Thoracic aorta (tissue), 2 donors: Measurements from ENCODE around the gene UBE2U. TPM values are rescaled to one million over a fixed set of nuclear protein-coding genes. Genes with fewer than 3 reads are reported as not detected.

ENCODE experiments used
- ATAC-seq: fragments of 150-250 bp; one replicate; pipeline ENCODE4 v1.8.0; 2017; ENCODE audit warnings: low read depth; ENCODE audit not compliant: insufficient number of reproducible peaks, low FRiP score
- DNase-seq: peaks from one replicate; pipeline ENCODE4 v3.0.0-alpha.2; 2020; ENCODE audit warnings: low spot score
- H3K27ac ChIP-seq, 2 donors: fragments of 200-600 bp; sonication (generic); 1 replicate in 1 of 2; 2 replicates in 1 of 2; pipeline ENCODE4 v1.5.1; 2016; ENCODE audit warnings: mild to moderate bottlenecking in 2 of 2, moderate library complexity in 2 of 2
- H3K27me3 ChIP-seq: fragments of 200-600 bp; sonication (generic); replicated peaks from 2 replicates; pipeline ENCODE4 v1.6.0; 2016; ENCODE audit warnings: mild to moderate bottlenecking; ENCODE audit not compliant: insufficient read depth
- H3K36me3 ChIP-seq: fragments of 200-600 bp; sonication (generic); one replicate; pipeline ENCODE4 v1.5.1; 2016
- H3K4me1 ChIP-seq, 2 donors: fragments of 200-600 bp; sonication (generic); 1 replicate in 1 of 2; 2 replicates in 1 of 2; pipeline versions ENCODE4 v1.5.1 to v1.6.0; 2016; ENCODE audit warnings: low read depth in 2 of 2, mild to moderate bottlenecking in 1 of 2; ENCODE audit not compliant: control insufficient read depth in 1 of 2
- H3K4me3 ChIP-seq: fragments of 200-600 bp; sonication (generic); 2 replicates; pipeline ENCODE4 v1.5.1; 2016; ENCODE audit warnings: mild to moderate bottlenecking
- H3K9me3 ChIP-seq: fragments of 200-600 bp; sonication (generic); 2 replicates; pipeline ENCODE4 v1.5.1; 2016
- CTCF ChIP-seq: fragments of 200-600 bp; sonication (generic); IDR thresholded peaks from one replicate; pipeline ENCODE4 v1.5.1; 2019; ENCODE audit warnings: antibody characterized with exemption
- total RNA-seq, 2 donors: library from RNA; depleted of rRNA; stranded (reverse); fragments of >200 nt; gene quantifications; one replicate each; pipeline versions ENCODE4 v1.1.0 to v1.2.3, GENCODE V29; 2016

UBE2U gene
- not detected for total RNA-seq

DNA sequence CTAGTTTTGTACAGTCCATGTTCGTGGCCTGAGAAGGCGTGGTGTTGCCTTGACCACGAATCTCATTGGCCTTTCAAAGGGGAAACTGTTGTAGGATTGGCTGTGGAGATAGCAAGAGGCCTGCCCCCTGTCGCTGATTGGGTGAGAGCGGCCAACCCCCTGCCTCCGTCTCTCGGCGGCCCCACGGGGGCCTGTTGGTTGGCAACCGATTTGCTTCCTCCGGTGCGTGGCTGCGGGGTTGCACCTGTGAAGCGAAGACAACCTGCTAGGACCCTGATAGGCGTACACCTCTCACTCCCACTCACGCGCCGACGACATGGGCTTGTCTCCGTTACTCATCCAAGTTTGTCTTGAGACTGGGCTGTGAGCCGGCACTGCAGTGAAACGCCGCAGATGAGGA lies at the start of gene UBE2U:
Gene UBE2U, plus strand, starts transcription at position 204 of the 400 bp plus-strand sequence. CDS start 428 bp downstream, outside the sequence.
- Histone ChIP-seq H3K4me3 (no peak within 1 kb of the TSS), H3K36me3 (no peaks in the 10 kb centered on the region), H3K4me1 (no peaks in the 10 kb centered on the region), H3K27ac (no peak within 1 kb of the TSS), H3K9me3 (no peaks in the 10 kb centered on the region), H3K27me3 (no peaks in the 10 kb centered on the region)
- no peak for TF ChIP-seq CTCF
- no peak for ATAC-seq
- no peak for DNase-seq

GRCh38 chr1:64155278-64155677 lies 48.1 kb upstream of the UBE2U start:
- no peaks in the 10 kb centered on the region for H3K27me3 ChIP-seq
- H3K36me3 ChIP-seq, result peaks cover 3% of the 10 kb centered on the region
- no peak for TF ChIP-seq CTCF
- no peak overlapping the region for H3K27ac ChIP-seq
- no peak overlapping the region for H3K4me3 ChIP-seq
- ATAC-seq, result no peak
- DNase-seq, result no peak
- peaks cover 0 to 2% of the 10 kb centered on the region in 2 donors for H3K4me1 ChIP-seq
- H3K9me3 ChIP-seq, result no peaks in the 10 kb centered on the region

- peaks cover 3% of the 10 kb centered on the region for H3K36me3 ChIP-seq
- no peaks in the 10 kb centered on the region for H3K27me3 ChIP-seq
- no peak overlapping the region for H3K4me3 ChIP-seq
- no peak for ATAC-seq
- peaks cover 19 to 44% of the 10 kb centered on the region in 2 donors for H3K4me1 ChIP-seq
- no peak for TF ChIP-seq CTCF
- no peak for DNase-seq
- H3K9me3 ChIP-seq, result no peaks in the 10 kb centered on the region
- H3K27ac ChIP-seq, result peak overlapping the region; percentile 61 to 74
Observed at GRCh38 chr1:64161357-64161941, 42.0 kb upstream of the UBE2U start.

DNA sequence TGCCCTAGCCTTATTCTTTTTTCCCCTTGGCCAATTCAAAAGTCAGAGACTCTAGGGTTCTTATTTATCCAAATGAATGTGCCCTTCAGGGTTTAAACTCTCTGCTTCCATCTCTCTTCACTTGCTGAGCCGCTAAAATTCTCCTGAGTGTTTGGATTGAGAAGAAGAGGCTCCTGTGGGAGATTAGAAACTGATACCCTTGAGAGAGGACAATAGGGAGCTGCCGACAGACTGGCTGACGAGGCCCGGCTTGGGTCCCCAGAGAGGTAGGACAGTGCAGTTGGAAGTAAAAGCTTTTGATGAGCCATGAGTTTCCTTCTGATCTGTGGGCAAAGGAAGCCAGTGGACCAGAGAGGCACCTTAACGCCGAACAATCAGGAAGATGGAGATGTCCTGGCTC lies 41.3 kb upstream of the UBE2U start:
- Histone ChIP-seq H3K27me3 (no peaks in the 10 kb centered on the region), H3K9me3 (no peaks in the 10 kb centered on the region), H3K36me3 (peaks cover 3% of the 10 kb centered on the region), H3K27ac (peak overlapping the region; percentile 61 to 74), H3K4me3 (no peak overlapping the region), H3K4me1 (peaks cover 19 to 44% of the 10 kb centered on the region in 2 donors)
- DNase-seq (no peak), ATAC-seq (no peak)
- no peak for TF ChIP-seq CTCF

DNA sequence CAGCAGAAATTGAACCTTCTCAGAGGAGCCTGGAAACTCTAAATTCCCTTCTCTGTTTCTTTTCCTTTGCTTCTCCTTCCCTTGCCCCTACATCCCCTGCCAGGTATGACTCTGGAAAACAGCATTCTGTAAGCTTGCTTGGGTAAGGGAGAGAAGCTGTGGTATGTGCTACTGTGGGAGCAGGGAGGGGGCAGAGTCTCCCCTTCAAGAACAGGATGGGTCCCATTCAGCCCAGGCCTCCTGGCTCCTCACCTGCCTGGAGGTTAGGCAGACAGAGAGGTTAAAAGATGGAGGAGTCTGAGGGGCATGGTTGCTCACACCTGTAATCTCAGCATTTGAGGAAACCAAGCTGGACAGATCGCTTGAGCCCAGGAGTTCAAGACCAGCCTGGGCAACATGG lies 40.6 kb upstream of the UBE2U start:
- Histone ChIP-seq H3K4me3 (no peak overlapping the region), H3K27me3 (no peaks in the 10 kb centered on the region), H3K4me1 (peaks cover 19 to 44% of the 10 kb centered on the region in 2 donors), H3K9me3 (no peaks in the 10 kb centered on the region), H3K36me3 (peaks cover 3% of the 10 kb centered on the region), H3K27ac (peak overlapping the region; percentile 23 to 61)
- ATAC-seq (no peak), DNase-seq (no peak)
- TF ChIP-seq CTCF, result no peak
